Smooth muscle cell (in vitro differentiated cells): ENCODE data around the gene MICA. TPM values are rescaled to one million over a fixed set of nuclear protein-coding genes. Genes with fewer than 3 reads are reported as not detected.

Experiments used
- DNase-seq: peaks from one replicate; lab custom pipeline; 2025; ENCODE audit not compliant: unreplicated experiment; lab: John Stamatoyannopoulos, UW
- H2AFZ ChIP-seq: fragments of 200-600 bp; sonication (generic); 2 replicates; pipeline ENCODE4 v1.6.0; 2016; ENCODE audit warnings: antibody characterized with exemption, low read depth, mild to moderate bottlenecking
- H3F3A ChIP-seq: fragments of 200-600 bp; sonication (generic); 2 replicates; pipeline ENCODE4 v1.6.0; 2017; ENCODE audit warnings: antibody characterized with exemption, low read depth
- H3K27ac ChIP-seq: fragments of 200-600 bp; sonication (generic); 2 replicates; pipeline ENCODE4 v1.5.1; 2016; ENCODE audit warnings: low read depth, mild to moderate bottlenecking
- H3K27me3 ChIP-seq: fragments of 200-600 bp; sonication (generic); 2 replicates; pipeline ENCODE4 v1.6.1; 2016; ENCODE audit warnings: low read depth, mild to moderate bottlenecking
- H3K36me3 ChIP-seq: fragments of 200-600 bp; sonication (generic); 2 replicates; pipeline ENCODE4 v1.5.1; 2016; ENCODE audit warnings: low read depth
- H3K4me1 ChIP-seq: fragments of 200-600 bp; sonication (generic); 2 replicates; pipeline ENCODE4 v1.5.1; 2016; ENCODE audit warnings: low read depth
- H3K4me2 ChIP-seq: fragments of 200-600 bp; sonication (generic); 2 replicates; pipeline ENCODE4 v1.6.0; 2016; ENCODE audit warnings: mild to moderate bottlenecking
- H3K4me3 ChIP-seq: fragments of 200-600 bp; sonication (generic); 2 replicates; pipeline ENCODE4 v1.5.1; 2016; ENCODE audit warnings: mild to moderate bottlenecking
- H3K79me2 ChIP-seq: fragments of 200-600 bp; sonication (generic); 2 replicates; pipeline ENCODE4 v1.6.0; 2016; ENCODE audit warnings: low read depth, mild to moderate bottlenecking
- H3K9ac ChIP-seq: fragments of 200-600 bp; sonication (generic); 2 replicates; pipeline ENCODE4 v1.6.0; 2016; ENCODE audit warnings: low read depth
- H3K9me3 ChIP-seq: fragments of 200-600 bp; sonication (generic); replicated peaks from 2 replicates; pipeline ENCODE4 v1.5.1; 2016; ENCODE audit warnings: low read depth
- H4K20me1 ChIP-seq: fragments of 200-600 bp; sonication (generic); 2 replicates; pipeline ENCODE4 v1.6.0; 2016; ENCODE audit warnings: low read depth
- WGBS: methylation state at CpG from one replicate; pipeline ENCODE4 v1.1.7; 2016; ENCODE audit warnings: low lambda C conversion rate; 5-methylcytosine and 5-hydroxymethylcytosine counted together
- polyA plus RNA-seq: library from polyadenylated mRNA; unstranded; fragments of >200 nt; fragmentation: Nextera tagmentation; extraction: Ambion mirVana; gene quantifications from 2 replicates; pipeline ENCODE4 v1.2.1, GENCODE V29; 2016
- total RNA-seq: library from RNA; depleted of rRNA; stranded (reverse); fragments of >200 nt; gene quantifications from 2 replicates; pipeline ENCODE4 v1.2.3, GENCODE V29; 2014
- TF ChIP-seq, protein P1 (sequence below): fragments of 200-600 bp; sonication (generic); IDR thresholded peaks from 2 replicates; pipeline ENCODE4 v1.5.1; 2017; ENCODE audit warnings: borderline replicate concordance, mild to moderate bottlenecking, antibody characterized with exemption; ENCODE audit not compliant: insufficient read depth, poor library complexity, severe bottlenecking

Gene MICA
- total and polyA plus RNA-seq, 2 experiments from 2014 or later, result 54.2 to 60.8 TPM

DNA sequence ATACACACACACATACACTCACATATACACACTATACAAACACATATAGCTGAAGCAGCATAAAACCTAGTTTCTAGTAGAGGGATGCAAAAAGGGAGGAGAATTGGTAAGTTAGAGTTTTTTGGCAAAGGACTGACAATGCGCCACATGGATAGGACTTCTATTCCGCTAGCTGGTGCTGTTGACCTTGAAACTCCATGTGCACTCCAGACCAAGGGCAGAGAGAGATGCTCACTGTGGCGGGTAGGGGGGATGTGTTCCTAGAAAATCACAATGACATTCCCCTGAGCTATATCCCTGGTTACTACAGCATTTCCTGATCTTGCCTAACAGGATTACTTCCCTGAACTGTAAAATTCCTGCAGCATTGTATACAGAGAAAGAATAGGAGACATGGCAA lies 19.2 kb downstream of the MICA start:
- DNase-seq, result no peak
- Histone ChIP-seq H3K4me3 (no peak overlapping the region), H3K9ac (no peak overlapping the region), H3F3A (no peaks in the 10 kb centered on the region), H3K79me2 (no peaks in the 10 kb centered on the region), H3K36me3 (no peaks in the 10 kb centered on the region), H3K4me1 (no peaks in the 10 kb centered on the region), H3K4me2 (no peak overlapping the region), H3K27me3 (peaks cover 8% of the 10 kb centered on the region), H4K20me1 (no peaks in the 10 kb centered on the region), H2AFZ (no peak overlapping the region), H3K9me3 (no peaks in the 10 kb centered on the region), H3K27ac (no peak overlapping the region)
- whole genome bisulfite sequencing, result 83% methylated on average over 3 of the region's 3 CpGs
- TF ChIP-seq, protein P1, sequence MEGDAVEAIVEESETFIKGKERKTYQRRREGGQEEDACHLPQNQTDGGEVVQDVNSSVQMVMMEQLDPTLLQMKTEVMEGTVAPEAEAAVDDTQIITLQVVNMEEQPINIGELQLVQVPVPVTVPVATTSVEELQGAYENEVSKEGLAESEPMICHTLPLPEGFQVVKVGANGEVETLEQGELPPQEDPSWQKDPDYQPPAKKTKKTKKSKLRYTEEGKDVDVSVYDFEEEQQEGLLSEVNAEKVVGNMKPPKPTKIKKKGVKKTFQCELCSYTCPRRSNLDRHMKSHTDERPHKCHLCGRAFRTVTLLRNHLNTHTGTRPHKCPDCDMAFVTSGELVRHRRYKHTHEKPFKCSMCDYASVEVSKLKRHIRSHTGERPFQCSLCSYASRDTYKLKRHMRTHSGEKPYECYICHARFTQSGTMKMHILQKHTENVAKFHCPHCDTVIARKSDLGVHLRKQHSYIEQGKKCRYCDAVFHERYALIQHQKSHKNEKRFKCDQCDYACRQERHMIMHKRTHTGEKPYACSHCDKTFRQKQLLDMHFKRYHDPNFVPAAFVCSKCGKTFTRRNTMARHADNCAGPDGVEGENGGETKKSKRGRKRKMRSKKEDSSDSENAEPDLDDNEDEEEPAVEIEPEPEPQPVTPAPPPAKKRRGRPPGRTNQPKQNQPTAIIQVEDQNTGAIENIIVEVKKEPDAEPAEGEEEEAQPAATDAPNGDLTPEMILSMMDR, result no peak

DNA sequence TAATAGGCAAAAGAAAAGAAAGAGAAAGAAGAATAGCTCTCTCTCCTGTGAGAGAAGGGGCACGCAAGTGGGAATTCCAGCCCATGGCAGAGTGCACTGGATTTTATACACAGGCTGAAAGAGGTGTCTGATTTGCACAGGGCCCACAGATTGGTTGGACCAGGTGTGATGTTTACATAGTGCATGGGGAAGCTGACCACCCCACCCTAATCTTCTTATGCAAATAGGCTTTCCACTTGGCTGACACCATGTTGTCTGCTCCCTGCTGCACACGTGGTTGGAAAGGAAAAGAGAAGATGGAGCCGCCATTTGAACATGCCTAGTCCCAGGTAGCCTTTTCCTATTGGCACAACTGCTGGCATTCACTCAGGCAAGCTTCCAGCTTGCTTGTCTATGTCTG lies 20.2 kb downstream of the MICA start:
- TF ChIP-seq, protein P1, result no peak

DNA sequence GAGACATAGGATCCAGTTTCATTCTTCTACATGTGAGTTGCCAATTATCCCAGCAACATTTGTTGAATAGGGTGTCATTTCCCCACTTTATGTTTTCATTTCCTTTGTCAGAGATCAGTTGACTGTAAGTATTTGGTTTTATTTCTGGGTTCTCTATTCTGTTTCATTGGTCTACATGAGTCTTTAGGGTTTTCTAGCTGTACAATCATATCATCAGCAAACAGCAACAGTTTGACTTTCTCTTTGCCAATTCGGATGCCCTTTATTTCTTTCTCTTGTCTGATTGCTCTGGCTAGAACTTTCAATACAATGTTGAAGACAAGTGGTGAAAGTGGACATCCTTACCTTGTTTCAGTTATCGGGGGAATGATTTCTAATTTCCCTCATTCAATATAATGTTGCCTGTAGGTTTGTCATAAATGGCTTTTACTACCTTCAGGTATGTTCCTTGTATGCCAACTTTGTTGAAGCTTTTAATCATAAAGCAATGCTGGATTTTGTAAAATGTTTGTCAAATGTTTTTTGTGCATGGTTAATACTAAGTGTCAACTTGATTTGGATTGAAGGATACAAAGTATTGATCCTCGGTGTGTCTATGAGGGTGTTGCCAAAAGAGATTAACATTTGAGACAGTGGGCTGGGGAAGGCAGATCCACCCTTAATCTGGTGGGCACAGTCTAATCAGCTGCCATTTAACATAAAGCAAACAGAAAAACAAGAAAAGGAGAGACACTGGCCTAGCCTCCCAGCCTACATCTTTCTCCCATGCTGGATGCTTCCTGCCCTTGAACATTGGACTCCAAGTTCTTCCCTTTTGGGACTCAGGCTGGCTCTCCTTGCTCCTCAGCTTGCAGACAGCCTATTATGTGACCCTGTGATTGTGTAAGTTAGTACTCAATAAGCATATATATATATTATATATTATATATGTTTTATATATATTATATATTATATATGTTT lies 23.3 kb downstream of the MICA start:
- 95% methylated on average over 3 of the region's 3 CpGs for WGBS
- Histone ChIP-seq H3K4me2 (no peak overlapping the region), H3K79me2 (no peaks in the 10 kb centered on the region), H3K4me3 (no peak overlapping the region), H3K9me3 (no peaks in the 10 kb centered on the region), H2AFZ (no peak overlapping the region), H3F3A (no peaks in the 10 kb centered on the region), H3K27me3 (peaks cover 8% of the 10 kb centered on the region), H3K27ac (no peak overlapping the region), H3K36me3 (no peaks in the 10 kb centered on the region), H4K20me1 (no peaks in the 10 kb centered on the region), H3K9ac (no peak overlapping the region), H3K4me1 (no peaks in the 10 kb centered on the region)
- TF ChIP-seq, protein P1, result no peak
- DNase-seq, result no peak

More for the DNA sequence above, 20.2 kb downstream of the MICA start:
- no peak overlapping the region for H3K4me3 ChIP-seq
- H3K9me3 ChIP-seq, result no peaks in the 10 kb centered on the region
- H3K27ac ChIP-seq, result no peak overlapping the region
- no peak overlapping the region for H2AFZ ChIP-seq
- WGBS, result 71% methylated on average over 3 of the region's 3 CpGs
- H3K9ac ChIP-seq, result no peak overlapping the region
- H3K4me2 ChIP-seq, result no peak overlapping the region
- DNase-seq, result no peak
- H3F3A ChIP-seq, result no peaks in the 10 kb centered on the region
- peaks cover 8% of the 10 kb centered on the region for H3K27me3 ChIP-seq
- no peaks in the 10 kb centered on the region for H3K79me2 ChIP-seq
- H3K36me3 ChIP-seq, result no peaks in the 10 kb centered on the region
- H3K4me1 ChIP-seq, result no peaks in the 10 kb centered on the region
- no peaks in the 10 kb centered on the region for H4K20me1 ChIP-seq
